CD14-positive monocyte (primary cell): Measurements from ENCODE around the gene CXADR. TPM values are rescaled to one million over a fixed set of nuclear protein-coding genes. Genes with fewer than 3 reads are reported as not detected.
"Not testable (repeated sequence)": the region's sequence is repeated elsewhere in the genome, so short reads cannot be mapped to it uniquely, and the experiment has no call there.

Source experiments
- DNase-seq, 3 donors: peaks; one replicate each; pipeline ENCODE4 v3.0.0-alpha.2; 2011 to 2022
- H2AFZ ChIP-seq: 2 replicates; pipeline ENCODE4 v1.6.0; 2012; ENCODE audit warnings: mild to moderate bottlenecking, low read depth, low read length, inconsistent platforms; ENCODE audit not compliant: insufficient read depth, poor library complexity, severe bottlenecking
- H3K27ac ChIP-seq, 2 donors: 1 replicate in 1 of 2; 2 replicates in 1 of 2; pipeline ENCODE4 v1.5.1; 2012 to 2013; ENCODE audit warnings: low read length in 2 of 2, control low read depth in 1 of 2, inconsistent platforms in 1 of 2, low read depth in 1 of 2, mild to moderate bottlenecking in 1 of 2
- H3K27me3 ChIP-seq, 2 donors: one replicate each; pipeline versions ENCODE4 v1.6.0 to v1.6.1; 2011 to 2013; ENCODE audit warnings: low read length in 2 of 2; ENCODE audit not compliant: control insufficient read depth in 2 of 2, insufficient read depth in 2 of 2
- H3K36me3 ChIP-seq, 2 donors: replicated peaks in 1 of 2; 1 replicate in 1 of 2; 2 replicates in 1 of 2; pipeline versions ENCODE4 v1.5.1 to v1.6.1; 2012 to 2013; ENCODE audit warnings: low read length in 2 of 2, control low read depth in 1 of 2, inconsistent platforms in 1 of 2, mild to moderate bottlenecking in 1 of 2; ENCODE audit not compliant: insufficient read depth in 2 of 2, control insufficient read depth in 1 of 2
- H3K4me1 ChIP-seq, 2 donors: 1 replicate in 1 of 2; 2 replicates in 1 of 2; pipeline versions ENCODE4 v1.5.1 to v1.6.1; 2012 to 2013; ENCODE audit warnings: low read length in 2 of 2, control low read depth in 1 of 2, inconsistent platforms in 1 of 2, mild to moderate bottlenecking in 1 of 2, moderate library complexity in 1 of 2; ENCODE audit not compliant: insufficient read depth in 2 of 2, control insufficient read depth in 1 of 2
- H3K4me2 ChIP-seq: replicated peaks from 2 replicates; pipeline ENCODE3; 2012; ENCODE audit warnings: low read length, moderate library complexity, mild to moderate bottlenecking; ENCODE audit not compliant: poor library complexity, severe bottlenecking; ENCODE audit errors: extremely low read depth
- H3K4me3 ChIP-seq, 3 experiments: fragments of 200-600 bp in 1 of 3; sonication (generic) in 1 of 3; replicated peaks in 1 of 3; 1 replicate in 2 of 3; 2 replicates in 1 of 3; pipeline ENCODE4 v1.5.1; 2011 to 2013; ENCODE audit warnings: low read length in 3 of 3, mild to moderate bottlenecking in 3 of 3, control low read depth in 2 of 3, low read depth in 2 of 3, inconsistent platforms in 1 of 3, moderate library complexity in 1 of 3
- H3K79me2 ChIP-seq: 2 replicates; pipeline ENCODE4 v1.6.0; 2012; ENCODE audit warnings: mild to moderate bottlenecking, control low read depth, inconsistent platforms, low read length, moderate library complexity; ENCODE audit not compliant: insufficient read depth
- H3K9ac ChIP-seq: 2 replicates; pipeline ENCODE4 v1.6.0; 2017; ENCODE audit warnings: low read length, mild to moderate bottlenecking; ENCODE audit not compliant: insufficient read depth, poor library complexity, severe bottlenecking
- H3K9me3 ChIP-seq, 2 donors: replicated peaks in 1 of 2; 1 replicate in 1 of 2; 2 replicates in 1 of 2; pipeline versions ENCODE4 v1.5.1 to v1.6.1; 2012 to 2013; ENCODE audit warnings: low read length in 2 of 2, control low read depth in 1 of 2; ENCODE audit not compliant: control insufficient read depth in 1 of 2, insufficient read depth in 1 of 2
- H4K20me1 ChIP-seq: 2 replicates; pipeline ENCODE4 v1.6.0; 2012; ENCODE audit warnings: mild to moderate bottlenecking, low read length, control low read depth, moderate library complexity; ENCODE audit not compliant: insufficient read depth
- H3K27ac Mint-ChIP-seq, 7 donors: one replicate each; pipeline ENCODE4 v1.8.0; 2020; ENCODE audit warnings: mild to moderate bottlenecking in 7 of 7, mixed read lengths in 7 of 7, moderate library complexity in 6 of 7, inconsistent platforms in 2 of 7
- H3K27me3 Mint-ChIP-seq, 3 donors: one replicate each; pipeline ENCODE4 v1.8.0; 2021 to 2022; ENCODE audit warnings: low read depth in 3 of 3, mild to moderate bottlenecking in 3 of 3, mixed read lengths in 3 of 3, moderate library complexity in 3 of 3, inconsistent platforms in 1 of 3
- H3K36me3 Mint-ChIP-seq, 2 donors: one replicate each; pipeline ENCODE4 v1.8.0; 2020; ENCODE audit warnings: mixed read lengths in 2 of 2, inconsistent platforms in 1 of 2, mild to moderate bottlenecking in 1 of 2
- H3K4me1 Mint-ChIP-seq: one replicate; pipeline ENCODE4 v1.8.0; 2020; ENCODE audit warnings: mild to moderate bottlenecking, mixed read lengths
- H3K4me3 Mint-ChIP-seq, 2 donors: one replicate each; pipeline ENCODE4 v1.8.0; 2020; ENCODE audit warnings: mild to moderate bottlenecking in 2 of 2, mixed read lengths in 2 of 2, moderate library complexity in 1 of 2
- H3K9me3 Mint-ChIP-seq, 7 donors: one replicate each; pipeline ENCODE4 v1.8.0; 2020 to 2022; ENCODE audit warnings: mixed read lengths in 7 of 7, mild to moderate bottlenecking in 6 of 7, moderate library complexity in 6 of 7, inconsistent platforms in 2 of 7
- CTCF ChIP-seq: fragments of 200-600 bp; IDR thresholded peaks from one replicate; pipeline ENCODE4 v1.8.0; 2022; ENCODE audit warnings: antibody characterized with exemption, mild to moderate bottlenecking
- WGBS: methylation state at CpG from one replicate; pipeline ENCODE4 v1.1.5; 2013; ENCODE audit warnings: missing lambda C conversion rate; ENCODE audit not compliant: insufficient coverage; 5-methylcytosine and 5-hydroxymethylcytosine counted together
- intact Hi-C, 2 donors: fragments of 100-400 bp; cut with micrococcal nuclease; formaldehyde crosslinking; loops; one replicate each; pipeline versions ENCODE4 v1.15.0 to v1.15.1; 2023
- polyA plus RNA-seq, 3 donors: library from polyadenylated mRNA; depleted of rRNA in 1 of 3; unstranded in 2 of 3; stranded (reverse) in 1 of 3; fragments of 300-500 nt in 2 of 3; fragments of >200 nt in 1 of 3; fragmentation: Illumina TruSeq in 2 of 3; gene quantifications; 1 replicate in 2 of 3; 2 replicates in 1 of 3; pipeline ENCODE4 v1.2.3, GENCODE V29; 2012 to 2021

The CXADR gene
- polyA plus RNA-seq, 3 donors, result not detected

- Histone ChIP-seq H3K9me3 (no peaks in the 10 kb centered on the region), H3K4me2 (no peak overlapping the region), H3K27ac (no peak overlapping the region), H3K27me3 (peaks cover 5% of the 10 kb centered on the region in 2 donors), H2AFZ (no peak overlapping the region), H3K4me1 (peaks cover 9 to 14% of the 10 kb centered on the region in 2 donors), H3K79me2 (no peaks in the 10 kb centered on the region), H3K4me3 (no peak overlapping the region), H3K9ac (no peak overlapping the region), H4K20me1 (no peaks in the 10 kb centered on the region), H3K36me3 (no peaks in the 10 kb centered on the region)
- intact Hi-C loops, result no loop called here
- Mint-ChIP-seq H3K4me1 (peaks cover 15% of the 10 kb centered on the region), H3K36me3 (no peaks in the 10 kb centered on the region), H3K27me3 (peaks cover 8 to 35% (median 16%) of the 10 kb centered on the region in 3 donors), H3K9me3 (peaks cover 3 to 13% (median 7%) of the 10 kb centered on the region in 7 donors), H3K27ac (no peak overlapping the region), H3K4me3 (no peak overlapping the region)
- no peak for DNase-seq
- no peak for TF ChIP-seq CTCF
Observed at GRCh38 chr21:17488620-17489019, 24.2 kb upstream of the CXADR start.

- intact Hi-C loops, H2AFZ ChIP-seq, H3K27ac ChIP-seq, H3K36me3 ChIP-seq, H3K4me3 ChIP-seq, H3K9me3 ChIP-seq, H3K4me3 Mint-ChIP-seq, H3K27ac Mint-ChIP-seq, H4K20me1 ChIP-seq, H3K36me3 Mint-ChIP-seq, H3K9ac ChIP-seq, H3K79me2 ChIP-seq, H3K4me2 ChIP-seq, H3K27me3 ChIP-seq, DNase-seq: not testable (repeated sequence)
- WGBS, result no CpG with 5 or more reads among the region's 3 CpGs
- Mint-ChIP-seq H3K4me1 (peaks cover 14% of the 10 kb centered on the region), H3K9me3 (peaks cover 3 to 13% (median 7%) of the 10 kb centered on the region in 7 donors), H3K27me3 (peaks cover 14 to 43% (median 23%) of the 10 kb centered on the region in 3 donors)
- peaks cover 9 to 14% of the 10 kb centered on the region in 2 donors for H3K4me1 ChIP-seq
Observed at GRCh38 chr21:17489565-17489964, 23.3 kb upstream of the CXADR start.
